Adrenal gland (tissue), 5 donors: ENCODE data around the gene AFM.

Experiments used
- POLR2A ChIP-seq, 2 donors: fragments of 450-650 bp; IDR thresholded peaks; one replicate each; pipeline ENCODE4 v1.6.1; 2017; ENCODE audit warnings: antibody characterized with exemption in 2 of 2, mild to moderate bottlenecking in 2 of 2, moderate library complexity in 1 of 2
- TF ChIP-seq, protein P1 (sequence below), 6 experiments: fragments of 450-650 bp in 4 of 6; fragments of 200-600 bp in 2 of 6; sonication (generic) in 1 of 6; IDR thresholded peaks; 1 replicate in 5 of 6; 2 replicates in 1 of 6; pipeline versions ENCODE4 v1.5.1 to v1.8.0; 2016 to 2021; ENCODE audit warnings: antibody characterized with exemption in 6 of 6, mild to moderate bottlenecking in 2 of 6, moderate library complexity in 1 of 6
- donor health status: DM: no; HTN: no; CAD: no.

DNA sequence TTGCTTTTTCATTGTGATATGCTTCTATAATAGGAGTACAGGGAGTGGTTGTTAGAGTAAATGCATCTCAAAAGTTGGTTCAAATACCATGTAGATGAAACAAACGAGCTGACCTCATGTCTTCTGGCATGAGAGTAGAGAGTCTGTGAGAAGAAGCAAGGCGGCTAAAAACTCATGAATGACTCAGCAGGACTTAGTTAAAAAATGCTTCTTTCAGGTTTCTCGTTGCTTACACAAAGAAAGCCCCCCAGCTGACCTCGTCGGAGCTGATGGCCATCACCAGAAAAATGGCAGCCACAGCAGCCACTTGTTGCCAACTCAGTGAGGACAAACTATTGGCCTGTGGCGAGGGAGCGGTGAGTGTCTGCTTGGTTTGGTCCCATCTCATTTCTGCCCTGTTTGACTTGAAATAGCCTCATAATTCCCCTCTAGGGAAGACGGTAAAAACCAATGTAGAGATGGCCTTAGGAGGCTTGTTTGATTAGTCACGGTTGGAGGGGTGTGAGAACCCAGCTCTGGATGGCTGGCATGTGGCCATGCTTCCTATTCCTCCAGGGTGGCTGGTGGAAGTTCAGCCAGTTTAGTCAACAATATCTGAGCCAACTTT lies 31.0 kb upstream of the AFM start:
- TF ChIP-seq, protein P1, sequence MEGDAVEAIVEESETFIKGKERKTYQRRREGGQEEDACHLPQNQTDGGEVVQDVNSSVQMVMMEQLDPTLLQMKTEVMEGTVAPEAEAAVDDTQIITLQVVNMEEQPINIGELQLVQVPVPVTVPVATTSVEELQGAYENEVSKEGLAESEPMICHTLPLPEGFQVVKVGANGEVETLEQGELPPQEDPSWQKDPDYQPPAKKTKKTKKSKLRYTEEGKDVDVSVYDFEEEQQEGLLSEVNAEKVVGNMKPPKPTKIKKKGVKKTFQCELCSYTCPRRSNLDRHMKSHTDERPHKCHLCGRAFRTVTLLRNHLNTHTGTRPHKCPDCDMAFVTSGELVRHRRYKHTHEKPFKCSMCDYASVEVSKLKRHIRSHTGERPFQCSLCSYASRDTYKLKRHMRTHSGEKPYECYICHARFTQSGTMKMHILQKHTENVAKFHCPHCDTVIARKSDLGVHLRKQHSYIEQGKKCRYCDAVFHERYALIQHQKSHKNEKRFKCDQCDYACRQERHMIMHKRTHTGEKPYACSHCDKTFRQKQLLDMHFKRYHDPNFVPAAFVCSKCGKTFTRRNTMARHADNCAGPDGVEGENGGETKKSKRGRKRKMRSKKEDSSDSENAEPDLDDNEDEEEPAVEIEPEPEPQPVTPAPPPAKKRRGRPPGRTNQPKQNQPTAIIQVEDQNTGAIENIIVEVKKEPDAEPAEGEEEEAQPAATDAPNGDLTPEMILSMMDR (IDR thresholded peaks at IDR 0.05): no peak
- TF ChIP-seq POLR2A (IDR thresholded peaks at IDR 0.05): no peak
